GM10248 (cell line): ENCODE results near the gene ADGRV1.

ENCODE experiments used
- CTCF ChIA-PET: fragments of 300-600 bp; sonication (Branson Sonifier 250); formaldehyde crosslinking; extraction: SDS; loops from one replicate; lab custom pipeline; 2021; ENCODE audit warnings: antibody characterized with exemption; lab: Yijun Ruan, JAX
- POLR2A ChIA-PET: fragments of 350-650 bp; sonication (Branson Sonifier 250); formaldehyde crosslinking; extraction: SDS; loops from one replicate; lab custom pipeline; 2020; ENCODE audit warnings: antibody characterized with exemption; lab: Yijun Ruan, JAX
- DNase-seq: peaks from one replicate; pipeline ENCODE4 v3.0.0; 2012; ENCODE audit errors: extremely low spot score
- TF ChIP-seq, protein P1 (sequence below): IDR thresholded peaks from 2 replicates; pipeline ENCODE4 v1.5.1; 2012; ENCODE audit warnings: mild to moderate bottlenecking, low read depth; ENCODE audit errors: extremely low read depth, missing control alignments, control extremely low read depth

Gene ADGRV1

DNA sequence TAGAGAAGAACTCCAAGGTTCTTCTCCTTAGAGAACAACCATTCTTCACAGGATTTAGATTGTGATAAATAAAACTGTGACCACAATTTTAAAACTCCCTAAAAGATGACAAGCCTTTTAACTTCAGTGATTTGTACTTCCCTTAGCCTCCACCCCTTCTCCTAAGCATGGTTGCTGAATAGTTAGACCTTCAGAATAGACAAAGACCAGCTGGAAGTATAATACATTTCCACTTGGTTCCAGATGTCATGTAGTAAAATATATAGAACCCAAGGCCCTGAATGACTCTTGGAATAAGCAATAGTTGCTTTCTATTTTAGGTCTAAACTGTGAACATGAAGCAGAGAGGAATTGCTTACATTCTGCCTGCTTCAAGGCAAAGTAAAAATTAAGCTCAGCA is 615.8 kb downstream of the ADGRV1 start:
- ChIA-PET POLR2A (no interaction called here), CTCF (interaction anchor here (1.0 to 1.6 kb wide), 4 partner anchors 10 to 245 kb away, joined by 3 to 5 read pairs (median 5); no protein-coding TSS in a partner anchor)
- TF ChIP-seq, protein P1, sequence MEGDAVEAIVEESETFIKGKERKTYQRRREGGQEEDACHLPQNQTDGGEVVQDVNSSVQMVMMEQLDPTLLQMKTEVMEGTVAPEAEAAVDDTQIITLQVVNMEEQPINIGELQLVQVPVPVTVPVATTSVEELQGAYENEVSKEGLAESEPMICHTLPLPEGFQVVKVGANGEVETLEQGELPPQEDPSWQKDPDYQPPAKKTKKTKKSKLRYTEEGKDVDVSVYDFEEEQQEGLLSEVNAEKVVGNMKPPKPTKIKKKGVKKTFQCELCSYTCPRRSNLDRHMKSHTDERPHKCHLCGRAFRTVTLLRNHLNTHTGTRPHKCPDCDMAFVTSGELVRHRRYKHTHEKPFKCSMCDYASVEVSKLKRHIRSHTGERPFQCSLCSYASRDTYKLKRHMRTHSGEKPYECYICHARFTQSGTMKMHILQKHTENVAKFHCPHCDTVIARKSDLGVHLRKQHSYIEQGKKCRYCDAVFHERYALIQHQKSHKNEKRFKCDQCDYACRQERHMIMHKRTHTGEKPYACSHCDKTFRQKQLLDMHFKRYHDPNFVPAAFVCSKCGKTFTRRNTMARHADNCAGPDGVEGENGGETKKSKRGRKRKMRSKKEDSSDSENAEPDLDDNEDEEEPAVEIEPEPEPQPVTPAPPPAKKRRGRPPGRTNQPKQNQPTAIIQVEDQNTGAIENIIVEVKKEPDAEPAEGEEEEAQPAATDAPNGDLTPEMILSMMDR = no peak
- no peak for DNase-seq

DNA sequence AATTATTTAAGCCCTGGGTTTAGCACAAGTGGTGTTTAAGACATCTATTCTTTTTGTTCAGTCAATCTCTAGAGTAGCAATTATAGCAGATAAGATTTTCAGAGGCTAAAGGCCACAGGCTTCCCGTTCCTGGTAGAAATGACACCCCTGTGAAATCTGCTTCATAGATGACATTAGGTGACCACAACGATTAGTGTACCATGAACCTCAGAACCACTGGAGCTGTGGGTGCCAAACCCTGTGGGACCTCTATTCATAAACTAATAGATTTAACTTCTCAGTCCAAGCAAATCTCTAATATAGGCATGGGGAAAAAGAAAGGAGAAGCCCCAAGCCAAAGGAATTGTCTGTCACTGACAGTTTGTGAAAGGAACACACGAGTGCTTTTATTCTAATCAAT is 617.1 kb downstream of the ADGRV1 start:
- POLR2A ChIA-PET = no interaction called here
- TF ChIP-seq, protein P1 = no peak
- CTCF ChIA-PET = no interaction called here
- DNase-seq = no peak

DNA sequence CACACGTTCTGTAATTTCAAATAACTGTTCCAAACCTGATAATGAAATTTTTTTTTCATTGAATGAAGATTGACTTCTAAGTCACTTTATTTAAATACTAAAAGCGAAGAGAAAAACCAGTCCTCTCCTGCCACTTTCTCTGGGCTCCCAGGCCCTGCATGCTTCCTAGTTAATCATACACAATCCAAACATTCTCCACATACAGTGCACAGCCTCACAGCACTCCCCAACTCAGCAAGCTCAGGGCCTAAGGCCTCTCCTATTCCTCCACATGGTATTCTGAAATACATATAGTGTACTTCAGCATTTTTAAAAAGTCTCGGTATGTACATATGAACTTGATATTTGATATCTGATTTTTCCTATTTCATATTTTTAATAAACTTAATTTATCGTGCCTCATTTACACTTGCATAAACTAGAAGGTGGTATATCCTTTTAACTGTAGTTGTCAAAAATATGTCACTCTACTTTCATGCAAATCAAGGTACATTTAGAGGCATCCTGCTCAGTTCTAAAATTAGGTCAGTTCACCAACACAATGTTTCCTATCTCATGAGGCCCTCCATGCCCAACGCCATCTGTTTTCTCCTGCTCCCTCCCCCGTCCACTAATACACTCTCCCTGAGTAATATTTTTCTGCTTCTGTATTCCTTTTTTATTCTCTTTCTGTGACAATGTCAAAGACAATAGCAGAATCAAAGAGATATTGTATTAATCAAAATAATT is 617.9 kb downstream of the ADGRV1 start:
- DNase-seq = no peak
- TF ChIP-seq, protein P1 = no peak
- CTCF ChIA-PET = interaction anchor here (1.9 kb wide), 1 partner anchor 208 kb away, joined by 7 read pairs; no protein-coding TSS in a partner anchor
- POLR2A ChIA-PET = no interaction called here

DNA sequence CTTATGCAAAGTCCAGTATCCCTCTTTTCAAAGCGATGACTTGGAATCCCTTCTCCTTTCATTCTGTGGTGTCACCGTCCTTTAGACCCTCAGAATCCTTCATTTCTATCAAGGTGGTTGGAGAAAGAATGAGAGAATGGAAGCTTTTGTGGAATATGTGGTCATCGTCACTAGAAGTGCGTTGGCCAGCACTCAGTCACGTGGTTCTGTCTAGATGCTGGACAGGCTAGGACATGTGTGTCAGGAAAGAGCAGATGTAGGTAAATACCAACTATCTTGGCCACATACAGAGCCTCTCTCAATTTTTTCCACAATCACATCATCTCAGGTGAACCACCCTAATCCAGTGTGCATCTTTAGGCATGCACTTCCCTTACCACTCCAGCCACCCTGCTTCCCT is 618.5 kb downstream of the ADGRV1 start:
- ChIA-PET CTCF (interaction anchor here (1.4 to 1.9 kb wide), 3 partner anchors 12 to 207 kb away, joined by 3 to 7 read pairs (median 3); no protein-coding TSS in a partner anchor), POLR2A (no interaction called here)
- TF ChIP-seq, protein P1 = no peak

DNA sequence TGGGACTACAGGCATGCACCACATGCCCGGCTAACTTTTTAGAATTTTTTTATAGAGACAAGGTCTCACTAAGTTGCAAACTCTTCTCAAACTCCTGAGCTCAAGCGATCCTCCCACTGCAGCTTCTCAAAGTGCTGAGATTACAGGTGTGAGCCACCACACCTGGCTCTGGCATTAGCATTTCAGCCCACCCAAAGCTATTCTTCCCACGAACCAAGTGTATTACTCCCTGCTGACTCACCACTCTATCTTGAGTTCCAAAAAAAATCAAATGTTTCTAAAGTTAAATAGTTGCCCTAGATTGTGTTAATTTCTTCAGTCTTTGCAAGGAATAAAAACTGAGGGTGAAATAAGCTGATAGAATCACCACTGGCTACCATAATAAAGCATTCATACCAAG is 619.0 kb downstream of the ADGRV1 start:
- POLR2A ChIA-PET = no interaction called here
- CTCF ChIA-PET = interaction anchor here (1.1 to 1.9 kb wide), 5 partner anchors 11 to 207 kb away, joined by 3 to 7 read pairs (median 3); no protein-coding TSS in a partner anchor
- TF ChIP-seq, protein P1 = no peak
- DNase-seq = no peak

More for the DNA sequence above, 618.5 kb downstream of the ADGRV1 start:
- DNase-seq = no peak

DNA sequence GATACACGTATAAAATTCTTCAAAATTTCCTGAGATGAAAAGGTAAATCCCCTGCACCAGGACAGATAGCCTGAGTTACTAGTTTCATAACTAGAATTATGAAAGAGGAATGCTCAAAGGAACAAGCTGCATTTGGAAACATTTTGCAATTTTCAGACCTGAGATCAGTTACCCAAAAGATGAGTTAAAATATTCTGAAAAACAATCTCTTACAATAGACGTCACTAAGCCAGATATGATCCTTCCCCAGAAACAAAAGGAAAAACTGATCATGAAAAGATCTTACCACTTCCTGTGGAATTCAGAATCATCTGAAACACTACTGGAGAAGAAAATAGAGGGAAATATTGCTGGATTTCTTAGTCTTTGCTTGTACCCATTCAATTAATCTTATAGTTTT is 619.9 kb downstream of the ADGRV1 start:
- ChIA-PET CTCF (interaction anchor here (1.1 to 1.9 kb wide), 5 partner anchors 10 to 206 kb away, joined by 3 to 7 read pairs (median 3); no protein-coding TSS in a partner anchor), POLR2A (no interaction called here)
- TF ChIP-seq, protein P1 = no peak
- DNase-seq = no peak
